Memory B cell (primary cell): Measurements from ENCODE around the gene KCNN3.
A peak's percentile ranks its signal among the peaks of the same experiment; 100 is the strongest.

Source experiments
- ATAC-seq: fragments of 150-1000 bp; cut with Tn5 transposase; 2 replicates; pipeline ENCODE4 v1.10.0; 2021; ENCODE audit warnings: low read depth, mild to moderate bottlenecking, moderate library complexity
- DNase-seq, 2 donors: peaks; one replicate each; pipeline ENCODE4 v3.0.0; 2022; ENCODE audit warnings: low spot score in 2 of 2
- H3K27ac Mint-ChIP-seq: one replicate; pipeline ENCODE4 v1.8.0; 2022; ENCODE audit warnings: mild to moderate bottlenecking, moderate library complexity, mixed read lengths
- H3K27me3 Mint-ChIP-seq: one replicate; pipeline ENCODE4 v1.8.0; 2022; ENCODE audit warnings: mixed read lengths
- H3K36me3 Mint-ChIP-seq: one replicate; pipeline ENCODE4 v1.8.0; 2022; ENCODE audit warnings: mild to moderate bottlenecking, mixed read lengths
- H3K4me1 Mint-ChIP-seq: one replicate; pipeline ENCODE4 v1.8.0; 2022; ENCODE audit warnings: mixed read lengths
- H3K4me3 Mint-ChIP-seq: one replicate; pipeline ENCODE4 v1.8.0; 2022; ENCODE audit warnings: mild to moderate bottlenecking, moderate library complexity, mixed read lengths
- H3K9me3 Mint-ChIP-seq: one replicate; pipeline ENCODE4 v1.8.0; 2022; ENCODE audit warnings: mixed read lengths

The KCNN3 gene

DNA sequence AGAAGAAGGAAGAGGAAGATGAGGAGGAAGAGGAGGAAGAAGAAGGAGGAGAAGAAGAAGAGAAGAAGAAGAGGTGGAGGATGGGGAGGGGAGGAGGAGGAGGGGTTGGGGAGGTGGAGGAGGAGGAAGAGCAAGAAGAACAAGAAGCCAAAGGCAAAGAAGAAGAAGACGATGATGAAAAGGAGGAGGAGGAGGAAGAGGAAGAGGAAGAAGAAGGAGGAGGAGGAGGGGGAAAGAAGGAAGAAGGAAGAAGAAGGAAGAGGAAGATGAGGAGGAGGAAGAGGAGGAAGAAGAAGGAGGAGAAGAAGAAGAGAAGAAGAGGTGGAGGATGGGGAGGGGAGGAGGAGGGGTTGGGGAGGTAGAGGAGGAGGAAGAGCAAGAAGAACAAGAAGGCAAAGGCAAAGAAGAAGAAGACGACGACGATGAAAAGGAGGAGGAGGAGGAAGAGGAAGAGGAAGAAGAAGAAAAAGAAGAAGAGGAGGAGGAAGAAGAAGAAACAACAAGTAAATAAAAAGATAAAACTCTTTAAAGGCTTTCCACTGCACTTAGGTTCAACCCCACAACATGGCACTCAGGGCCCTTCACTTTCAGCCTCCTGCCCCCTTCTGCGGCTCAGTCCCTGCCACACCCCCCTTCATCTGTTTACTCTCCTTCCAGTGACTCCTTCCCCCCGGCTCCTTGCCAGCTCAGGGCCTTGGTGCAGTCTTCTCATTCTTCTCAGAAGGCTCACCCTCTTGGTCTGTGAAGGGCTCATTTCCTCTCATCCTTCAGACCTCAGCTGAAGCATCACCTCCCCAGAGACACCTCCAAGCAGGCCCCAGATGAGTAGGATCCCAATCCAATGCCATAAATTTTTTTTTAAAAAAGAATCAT is 114.0 kb downstream of the KCNN3 start:
- Mint-ChIP-seq H3K9me3 (no peaks in the 10 kb centered on the region), H3K27me3 (peaks cover 18% of the 10 kb centered on the region), H3K4me1 (peaks cover 7% of the 10 kb centered on the region), H3K27ac (no peak overlapping the region), H3K4me3 (no peak overlapping the region), H3K36me3 (no peaks in the 10 kb centered on the region)
- no peak for ATAC-seq
- DNase-seq, result no peak

DNA sequence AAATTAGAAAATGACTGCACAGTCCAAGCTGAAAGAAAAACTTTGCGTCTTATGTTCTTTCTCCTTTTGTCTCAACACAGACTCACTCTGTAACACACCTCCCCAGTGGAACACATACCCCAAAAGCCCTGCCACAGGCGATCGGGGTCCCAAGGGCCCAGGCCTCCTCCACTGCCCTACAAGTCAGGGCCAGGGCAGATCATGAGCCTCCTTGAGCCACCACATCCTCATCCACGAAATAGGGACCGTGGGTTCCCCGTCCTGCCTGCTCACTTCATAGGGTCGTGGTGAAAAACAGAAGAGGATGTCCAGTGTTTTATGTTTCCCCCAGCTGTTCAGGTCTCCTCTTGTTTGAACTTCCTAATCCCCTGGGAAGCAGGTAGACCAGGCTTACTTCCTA is 116.7 kb downstream of the KCNN3 start:
- DNase-seq (no peak), ATAC-seq (no peak)
- H3K9me3 Mint-ChIP-seq, result no peaks in the 10 kb centered on the region
- peaks cover 23% of the 10 kb centered on the region for H3K27me3 Mint-ChIP-seq
- peaks cover 8% of the 10 kb centered on the region for H3K4me1 Mint-ChIP-seq
- no peaks in the 10 kb centered on the region for H3K36me3 Mint-ChIP-seq
- H3K27ac Mint-ChIP-seq, result no peak overlapping the region
- no peak overlapping the region for H3K4me3 Mint-ChIP-seq

DNA sequence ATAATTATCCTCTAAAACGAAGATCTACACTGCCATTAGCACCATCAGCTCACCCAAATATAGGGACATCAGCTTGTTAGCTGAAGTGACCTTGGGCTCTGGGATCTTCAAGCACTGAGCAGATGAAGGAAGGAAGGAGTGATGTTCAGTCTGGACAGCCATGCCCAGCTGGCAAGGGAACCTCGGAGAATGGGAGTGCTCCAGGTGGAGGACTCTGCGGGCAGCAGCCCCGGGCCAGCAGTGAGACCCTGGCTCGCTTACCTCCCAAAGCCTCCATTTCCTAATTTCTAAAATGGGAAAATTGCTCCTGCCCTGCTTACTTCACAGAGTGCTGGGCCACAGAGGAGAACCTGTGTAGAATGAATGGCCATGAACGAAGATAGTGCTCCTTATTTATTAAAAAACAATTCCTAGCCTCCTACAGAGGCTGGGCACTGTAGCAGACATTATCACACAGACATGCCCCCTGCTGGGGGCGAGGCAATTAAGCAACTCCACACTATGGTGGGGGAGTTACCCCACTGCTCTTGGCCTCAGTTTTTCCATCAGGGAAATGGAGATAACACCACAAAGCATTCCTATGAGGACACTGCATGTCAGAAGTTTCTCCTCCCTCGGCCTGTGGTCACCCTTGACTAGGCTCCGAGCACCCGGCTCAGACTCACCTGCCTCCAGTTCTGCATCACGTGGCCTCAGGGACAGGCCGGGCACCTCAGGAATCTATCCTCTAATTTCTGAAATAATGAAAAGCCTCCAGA is 117.6 kb downstream of the KCNN3 start:
- peaks cover 23% of the 10 kb centered on the region for H3K27me3 Mint-ChIP-seq
- H3K4me1 Mint-ChIP-seq, result peaks cover 15% of the 10 kb centered on the region
- no peak overlapping the region for H3K4me3 Mint-ChIP-seq
- no peaks in the 10 kb centered on the region for H3K9me3 Mint-ChIP-seq
- no peaks in the 10 kb centered on the region for H3K36me3 Mint-ChIP-seq
- DNase-seq (no peak), ATAC-seq (peak; percentile 35)
- no peak overlapping the region for H3K27ac Mint-ChIP-seq

DNA sequence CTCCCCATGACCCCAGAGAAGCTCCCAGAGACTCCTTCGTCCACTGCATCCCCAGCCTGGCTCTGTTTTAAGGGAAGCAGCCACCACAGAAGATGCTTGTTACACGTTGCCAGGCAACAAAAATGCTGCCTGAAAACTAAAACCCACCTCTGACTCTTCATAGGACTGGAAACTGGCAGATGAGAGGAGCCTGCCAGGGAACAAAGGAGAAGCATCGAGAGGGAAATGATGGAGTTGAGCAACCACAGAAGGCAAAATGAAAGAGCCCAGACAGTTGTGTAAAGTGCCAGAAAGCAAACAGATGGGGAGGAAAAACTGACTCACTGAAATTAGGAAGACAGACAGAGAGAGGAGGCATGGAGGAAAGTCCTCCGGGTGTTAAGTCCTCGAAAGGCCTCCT is 118.4 kb downstream of the KCNN3 start:
- no peaks in the 10 kb centered on the region for H3K36me3 Mint-ChIP-seq
- H3K9me3 Mint-ChIP-seq, result no peaks in the 10 kb centered on the region
- ATAC-seq, result no peak
- no peak for DNase-seq
- H3K27ac Mint-ChIP-seq, result no peak overlapping the region
- no peak overlapping the region for H3K4me3 Mint-ChIP-seq
- peaks cover 18% of the 10 kb centered on the region for H3K4me1 Mint-ChIP-seq
- H3K27me3 Mint-ChIP-seq, result peaks cover 28% of the 10 kb centered on the region

DNA sequence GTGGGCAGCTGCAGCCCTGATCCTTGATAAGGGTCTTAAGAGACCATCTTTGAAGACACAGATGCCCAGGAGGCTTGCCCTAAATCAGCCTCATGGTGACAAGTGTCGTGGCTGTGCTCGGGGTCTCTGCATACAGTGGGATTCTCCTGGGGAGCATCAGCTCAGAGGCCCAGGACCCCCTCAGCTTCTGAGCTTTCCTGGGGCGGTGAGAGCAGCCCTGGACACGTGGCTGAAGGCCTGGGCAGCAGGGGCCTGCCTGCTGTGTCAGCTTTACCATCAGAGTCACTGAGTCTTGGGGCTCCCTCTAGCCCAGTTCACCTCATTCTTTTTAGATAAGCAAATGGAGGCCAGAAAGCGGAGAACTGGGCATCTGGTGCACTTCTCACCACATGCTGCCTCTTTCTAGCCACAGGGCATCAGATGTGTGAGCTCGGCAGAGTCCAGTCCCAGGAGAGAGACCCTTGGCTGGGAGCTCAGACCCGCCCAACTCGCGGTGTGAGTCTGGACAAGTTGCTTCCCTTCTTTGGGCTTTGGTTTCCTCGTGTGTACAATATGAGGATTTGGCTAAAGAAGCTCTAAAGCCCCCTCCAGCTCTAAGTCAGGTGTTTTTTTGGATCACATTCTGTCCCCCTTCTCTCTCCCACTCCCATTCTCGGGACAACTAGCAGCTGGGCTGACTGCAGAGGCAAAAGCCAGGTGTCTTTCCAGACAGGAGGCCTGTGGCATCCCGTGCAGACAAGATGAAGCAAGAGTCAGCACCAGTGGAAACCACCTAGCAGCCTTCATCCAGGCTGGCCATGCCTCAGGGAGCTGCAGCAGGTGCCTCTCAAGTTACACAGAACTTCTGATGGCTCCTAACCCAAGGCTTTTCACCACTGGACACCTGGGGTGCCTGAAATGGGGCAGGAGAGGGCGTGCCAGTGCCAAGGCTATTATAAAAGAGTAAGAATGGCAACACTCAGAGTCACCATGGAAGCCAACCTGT is 119.1 kb downstream of the KCNN3 start:
- no peak overlapping the region for H3K27ac Mint-ChIP-seq
- DNase-seq, result no peak
- peaks cover 16% of the 10 kb centered on the region for H3K4me1 Mint-ChIP-seq
- no peak for ATAC-seq
- H3K9me3 Mint-ChIP-seq, result no peaks in the 10 kb centered on the region
- no peaks in the 10 kb centered on the region for H3K36me3 Mint-ChIP-seq
- peaks cover 30% of the 10 kb centered on the region for H3K27me3 Mint-ChIP-seq
- H3K4me3 Mint-ChIP-seq, result no peak overlapping the region

DNA sequence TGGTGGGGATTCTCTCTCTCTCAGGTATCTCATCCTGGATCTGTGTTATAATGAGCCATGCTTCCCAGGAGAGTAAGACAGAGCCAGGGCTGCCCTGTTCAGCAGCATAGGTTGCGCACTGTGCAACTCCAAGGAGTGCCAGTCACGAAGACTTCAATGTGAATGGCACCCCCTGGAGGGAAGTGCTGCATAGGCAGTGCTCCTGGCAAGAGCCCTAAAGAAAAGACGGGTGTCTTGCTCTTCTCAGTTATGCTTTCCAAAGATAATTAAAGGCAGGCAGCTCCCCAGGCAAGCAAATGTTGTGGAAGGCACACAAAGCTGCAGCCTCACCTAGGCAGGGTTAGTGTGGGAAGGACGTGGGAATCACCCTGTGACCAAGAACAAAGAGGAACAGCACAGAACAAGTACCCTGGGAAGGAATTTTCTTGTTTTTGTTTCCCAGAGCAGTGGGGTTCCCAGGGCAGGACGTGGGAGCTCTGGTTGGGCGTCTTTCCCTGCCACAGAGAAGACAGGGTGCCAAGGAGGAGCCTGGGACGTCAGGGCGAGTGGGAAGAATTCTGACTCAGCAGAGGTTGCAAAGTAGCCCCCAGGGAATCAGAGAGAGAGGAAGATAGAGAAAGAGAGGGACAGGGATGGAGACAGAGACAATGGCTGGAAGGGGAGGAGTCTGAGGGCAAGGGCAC is 120.9 kb downstream of the KCNN3 start:
- DNase-seq (no peak), ATAC-seq (no peak)
- Mint-ChIP-seq H3K27me3 (peaks cover 25% of the 10 kb centered on the region), H3K36me3 (no peaks in the 10 kb centered on the region), H3K27ac (no peak overlapping the region), H3K9me3 (no peaks in the 10 kb centered on the region), H3K4me3 (no peak overlapping the region), H3K4me1 (peaks cover 11% of the 10 kb centered on the region)

DNA sequence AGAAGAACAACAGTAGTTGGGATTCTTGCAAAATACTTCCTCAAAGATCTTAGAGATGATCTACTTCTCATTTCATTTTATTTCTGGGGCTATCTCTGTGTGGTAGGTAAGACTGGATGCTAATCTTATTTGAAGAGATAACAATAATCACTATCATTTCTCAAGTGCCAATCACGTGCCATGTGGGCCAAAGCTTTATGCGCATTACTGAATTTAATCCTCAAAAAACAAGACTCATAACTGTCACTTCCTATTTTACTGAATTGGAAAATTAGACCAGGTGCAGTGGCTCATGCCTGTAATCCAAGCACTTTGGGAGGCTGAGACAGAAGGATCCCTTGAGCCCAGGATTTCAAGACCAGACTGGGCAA is 121.7 kb downstream of the KCNN3 start:
- Mint-ChIP-seq H3K27me3 (peaks cover 24% of the 10 kb centered on the region), H3K27ac (no peak overlapping the region), H3K4me1 (peaks cover 11% of the 10 kb centered on the region)

DNA sequence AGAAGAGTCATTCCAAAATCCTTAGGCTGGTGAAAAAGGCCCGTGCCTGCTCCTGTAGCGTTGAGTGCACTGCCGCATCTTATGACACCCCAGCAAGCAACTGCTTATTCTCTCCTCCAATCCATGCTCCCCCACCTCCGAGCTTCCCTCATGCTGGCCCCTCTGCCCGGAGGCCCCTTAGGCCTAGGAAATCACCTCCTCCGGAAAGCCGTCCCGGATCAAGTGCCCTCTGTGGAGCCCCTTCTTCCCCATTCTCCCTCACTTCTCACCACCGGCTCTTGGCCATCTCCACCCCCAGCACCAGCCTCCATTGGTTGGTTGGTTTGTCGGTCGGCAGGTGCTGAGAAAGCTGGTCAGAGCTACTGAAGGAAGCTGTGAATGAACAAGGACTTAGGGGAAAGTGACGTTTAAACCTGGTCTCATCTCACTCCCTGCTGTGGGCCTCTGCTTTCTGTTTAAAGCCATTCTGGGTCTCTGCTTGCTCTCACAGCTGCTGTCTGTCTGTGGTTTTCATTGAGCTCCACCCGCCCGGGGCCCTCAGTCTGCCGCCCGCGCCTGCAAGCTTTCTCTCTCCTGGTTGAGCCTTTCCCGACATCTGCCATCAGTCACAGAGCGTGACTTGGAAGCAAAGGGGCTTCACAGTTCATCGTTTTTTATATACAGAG is 122.2 kb downstream of the KCNN3 start:
- Mint-ChIP-seq H3K4me1 (peaks cover 11% of the 10 kb centered on the region), H3K4me3 (peak overlapping the region; percentile 3), H3K27ac (no peak overlapping the region), H3K36me3 (no peaks in the 10 kb centered on the region), H3K27me3 (peaks cover 29% of the 10 kb centered on the region), H3K9me3 (no peaks in the 10 kb centered on the region)
- ATAC-seq (peak; percentile 70), DNase-seq (no peak)

More for the DNA sequence above, 121.7 kb downstream of the KCNN3 start:
- DNase-seq (no peak), ATAC-seq (peak; percentile 17)
- Mint-ChIP-seq H3K9me3 (no peaks in the 10 kb centered on the region), H3K4me3 (peak overlapping the region; percentile 3), H3K36me3 (no peaks in the 10 kb centered on the region)

DNA sequence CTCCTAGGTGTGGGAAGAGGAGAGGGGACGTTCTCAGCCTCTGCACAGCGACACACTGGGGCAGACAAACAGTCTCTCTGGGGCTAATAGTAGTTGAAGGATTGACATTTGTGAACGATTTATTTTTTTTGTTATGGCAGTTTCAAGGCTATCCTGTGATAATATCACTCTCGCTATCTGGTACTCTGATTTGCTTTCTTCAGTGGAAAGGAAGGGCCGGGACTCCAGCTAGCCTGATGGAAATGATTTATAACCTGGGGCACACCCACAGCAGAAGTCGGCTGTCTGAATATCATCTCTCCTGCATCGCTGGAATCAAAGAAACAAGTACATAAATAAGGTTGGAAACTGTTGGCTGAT is 122.7 kb downstream of the KCNN3 start:
- Mint-ChIP-seq H3K27ac (no peak overlapping the region), H3K36me3 (no peaks in the 10 kb centered on the region), H3K4me1 (peaks cover 11% of the 10 kb centered on the region), H3K27me3 (peaks cover 30% of the 10 kb centered on the region), H3K9me3 (no peaks in the 10 kb centered on the region), H3K4me3 (no peak overlapping the region)
- no peak for ATAC-seq
- DNase-seq, result no peak

DNA sequence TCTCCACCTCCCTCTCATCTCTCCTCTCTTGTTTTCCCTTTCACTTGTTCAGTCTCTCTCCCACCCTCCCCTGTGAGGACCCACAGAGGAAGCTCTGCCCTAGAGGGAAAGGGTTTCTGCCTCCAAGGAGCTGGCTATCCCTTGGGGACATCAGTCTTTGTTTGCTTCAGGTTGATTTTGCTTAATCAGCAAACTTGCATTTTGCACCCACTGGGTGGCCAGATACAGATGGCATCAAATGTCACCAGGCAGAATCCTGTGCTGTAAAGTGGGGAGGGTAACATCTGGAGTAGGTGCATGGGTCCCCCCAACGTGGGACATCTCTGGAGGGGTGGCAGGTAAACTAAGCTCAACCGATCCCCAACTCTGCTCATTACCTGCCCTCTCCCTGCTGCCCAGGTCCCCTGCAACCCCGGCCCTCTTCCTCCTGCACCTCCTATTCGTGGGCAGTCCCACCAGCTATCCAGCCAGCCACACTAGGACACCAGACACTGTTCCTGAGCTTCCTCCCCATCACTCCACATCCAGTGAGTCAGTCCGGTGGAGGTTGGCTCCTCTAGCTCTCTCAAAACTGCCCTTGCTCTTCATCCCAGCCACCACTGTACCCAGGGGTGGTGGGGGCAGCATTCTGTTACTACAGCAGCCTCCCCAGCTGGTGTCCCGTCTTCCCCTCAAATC is 123.3 kb downstream of the KCNN3 start:
- DNase-seq (no peak), ATAC-seq (no peak)
- no peaks in the 10 kb centered on the region for H3K36me3 Mint-ChIP-seq
- H3K9me3 Mint-ChIP-seq, result no peaks in the 10 kb centered on the region
- no peak overlapping the region for H3K4me3 Mint-ChIP-seq
- peaks cover 34% of the 10 kb centered on the region for H3K27me3 Mint-ChIP-seq
- peaks cover 11% of the 10 kb centered on the region for H3K4me1 Mint-ChIP-seq
- H3K27ac Mint-ChIP-seq, result no peak overlapping the region

DNA sequence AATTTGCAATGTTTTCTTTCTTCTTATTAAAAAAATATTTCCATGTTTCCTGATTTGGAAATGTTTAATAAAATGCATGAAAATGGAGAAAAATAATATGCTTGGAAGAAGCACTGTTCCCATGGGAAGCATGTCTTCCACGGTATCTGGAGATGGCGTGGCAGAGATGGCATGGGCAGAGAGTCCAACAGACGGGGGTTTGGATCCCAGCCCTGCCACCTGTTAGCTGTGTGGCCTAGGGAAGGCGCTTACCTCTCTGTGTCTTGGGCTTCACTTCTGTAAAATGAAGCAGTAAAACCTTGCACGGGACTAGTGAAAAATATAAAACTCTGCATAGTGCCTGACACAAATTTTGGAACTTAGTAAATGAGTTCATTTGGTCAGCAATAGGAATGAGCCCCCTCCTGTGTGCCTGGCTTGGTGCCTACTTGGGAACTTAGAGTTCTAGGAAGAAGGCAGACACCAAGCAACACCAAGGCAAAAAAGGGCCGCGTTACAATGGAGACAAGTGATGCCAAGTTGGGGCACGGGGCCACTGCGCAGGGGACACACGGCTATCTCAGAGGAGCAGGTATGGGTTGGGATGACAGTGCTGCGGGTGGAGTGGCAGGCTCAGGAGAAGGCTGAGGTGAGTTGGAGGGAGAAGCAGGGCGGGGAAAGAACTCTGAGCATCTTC is 124.2 kb downstream of the KCNN3 start:
- ATAC-seq (no peak), DNase-seq (no peak)
- Mint-ChIP-seq H3K36me3 (no peaks in the 10 kb centered on the region), H3K4me3 (no peak overlapping the region), H3K27ac (no peak overlapping the region), H3K9me3 (no peaks in the 10 kb centered on the region), H3K27me3 (peaks cover 34% of the 10 kb centered on the region), H3K4me1 (peaks cover 11% of the 10 kb centered on the region)

DNA sequence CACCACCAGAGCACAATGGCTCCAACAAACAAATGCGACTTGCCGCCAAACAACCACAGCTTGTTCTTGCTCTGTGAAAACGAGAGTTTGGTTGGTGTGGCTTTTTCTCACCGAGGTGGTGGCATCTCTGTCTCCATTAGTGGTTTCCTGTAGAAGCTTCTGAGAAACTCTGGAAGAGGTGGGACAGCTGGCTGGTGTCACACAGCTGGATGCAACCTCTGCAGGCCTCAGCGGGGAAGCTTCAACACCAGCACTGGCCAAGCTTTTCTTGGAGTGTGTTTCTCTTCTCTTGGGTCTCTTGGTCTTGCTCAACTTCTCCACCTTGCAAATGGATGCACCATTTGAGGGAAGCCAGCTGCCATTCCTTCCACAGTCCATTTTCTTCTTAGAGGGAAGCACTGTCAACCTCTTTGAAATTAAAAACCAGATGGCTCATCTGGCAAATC is 124.8 kb downstream of the KCNN3 start:
- Mint-ChIP-seq H3K27me3 (peaks cover 34% of the 10 kb centered on the region), H3K4me3 (no peak overlapping the region), H3K9me3 (no peaks in the 10 kb centered on the region), H3K4me1 (peaks cover 11% of the 10 kb centered on the region), H3K36me3 (no peaks in the 10 kb centered on the region), H3K27ac (no peak overlapping the region)
- DNase-seq, result no peak
- no peak for ATAC-seq
